Astrocyte (in vitro differentiated cells and primary cell): ENCODE measurements around the gene NOVA1. TPM values are rescaled to one million over a fixed set of nuclear protein-coding genes. Genes with fewer than 3 reads are reported as not detected.

Source experiments
- DNase-seq: peaks from one replicate; pipeline ENCODE4 v3.0.0-alpha.2; 2010; ENCODE audit warnings: low read depth
- FAIRE-seq: peaks from 2 replicates; lab custom pipeline; 2011; peaks lifted over from hg19 to GRCh38; lab: Jason Lieb, UNC
- H2AFZ ChIP-seq: 2 replicates; pipeline ENCODE4 v1.6.0; 2012; ENCODE audit warnings: low read depth, low read length, inconsistent platforms
- H3K27ac ChIP-seq: 2 replicates; pipeline ENCODE4 v1.5.1; 2011; ENCODE audit warnings: low read depth, low read length, inconsistent platforms
- H3K27me3 ChIP-seq: 2 replicates; pipeline ENCODE4 v1.6.0; 2011; ENCODE audit warnings: low read length, inconsistent platforms; ENCODE audit not compliant: insufficient read depth
- H3K36me3 ChIP-seq: 2 replicates; pipeline ENCODE4 v1.5.1; 2011; ENCODE audit warnings: low read length, inconsistent platforms; ENCODE audit not compliant: insufficient read depth
- H3K4me1 ChIP-seq: 2 replicates; pipeline ENCODE4 v1.5.1; 2011; ENCODE audit warnings: low read length, inconsistent platforms; ENCODE audit not compliant: insufficient read depth
- H3K4me2 ChIP-seq: 2 replicates; pipeline ENCODE4 v1.6.0; 2012; ENCODE audit warnings: low read length, inconsistent platforms
- H3K4me3 ChIP-seq: 2 replicates; pipeline ENCODE4 v1.5.1; 2011; ENCODE audit warnings: low read depth, mild to moderate bottlenecking, low read length, inconsistent platforms; ENCODE audit not compliant: insufficient read depth
- H3K79me2 ChIP-seq: 2 replicates; pipeline ENCODE4 v1.6.0; 2012; ENCODE audit warnings: mild to moderate bottlenecking, low read length, inconsistent platforms; ENCODE audit not compliant: insufficient read depth
- H3K9ac ChIP-seq: 2 replicates; pipeline ENCODE4 v1.6.0; 2012; ENCODE audit warnings: mild to moderate bottlenecking, low read length, inconsistent platforms
- H3K9me3 ChIP-seq: 2 replicates; pipeline ENCODE4 v1.5.1; 2012; ENCODE audit warnings: low read depth, mild to moderate bottlenecking, low read length, inconsistent platforms; ENCODE audit not compliant: insufficient read depth
- H4K20me1 ChIP-seq: 2 replicates; pipeline ENCODE4 v1.6.0; 2012; ENCODE audit warnings: low read length, inconsistent platforms; ENCODE audit not compliant: insufficient read depth
- H3K27ac Mint-ChIP-seq: one replicate; pipeline ENCODE4 v1.8.0; 2021; ENCODE audit warnings: mild to moderate bottlenecking, mixed read lengths; ENCODE audit not compliant: unreplicated experiment
- H3K27me3 Mint-ChIP-seq: one replicate; pipeline ENCODE4 v1.8.0; 2021; ENCODE audit warnings: low read depth, mixed read lengths; ENCODE audit not compliant: unreplicated experiment
- H3K36me3 Mint-ChIP-seq: one replicate; pipeline ENCODE4 v1.8.0; 2021; ENCODE audit warnings: low read depth, mixed read lengths; ENCODE audit not compliant: unreplicated experiment
- H3K4me1 Mint-ChIP-seq: one replicate; pipeline ENCODE4 v1.8.0; 2021; ENCODE audit warnings: low read depth, mixed read lengths; ENCODE audit not compliant: unreplicated experiment
- H3K4me3 Mint-ChIP-seq: one replicate; pipeline ENCODE4 v1.8.0; 2021; ENCODE audit warnings: mild to moderate bottlenecking, moderate library complexity, mixed read lengths; ENCODE audit not compliant: unreplicated experiment
- H3K9me3 Mint-ChIP-seq: one replicate; pipeline ENCODE4 v1.8.0; 2021; ENCODE audit warnings: mild to moderate bottlenecking, mixed read lengths; ENCODE audit not compliant: unreplicated experiment
- EZH2 ChIP-seq: IDR thresholded peaks from 2 replicates; pipeline ENCODE4 v1.6.1; 2012; ENCODE audit warnings: mild to moderate bottlenecking, low read length, inconsistent platforms; ENCODE audit not compliant: insufficient read depth
- total RNA-seq: library from RNA; stranded (reverse); gene quantifications from 2 replicates; pipeline ENCODE4 v1.2.1, GENCODE V29; 2021
- TF ChIP-seq, protein P1 (sequence below): IDR thresholded peaks from 2 replicates; pipeline ENCODE4 v1.5.1; 2011; ENCODE audit warnings: low read depth, mild to moderate bottlenecking, inconsistent platforms, low read length, moderate library complexity; ENCODE audit not compliant: insufficient read depth

Gene NOVA1
- total RNA-seq, 1 donor from 2014 or later: 8.9 TPM

DNA sequence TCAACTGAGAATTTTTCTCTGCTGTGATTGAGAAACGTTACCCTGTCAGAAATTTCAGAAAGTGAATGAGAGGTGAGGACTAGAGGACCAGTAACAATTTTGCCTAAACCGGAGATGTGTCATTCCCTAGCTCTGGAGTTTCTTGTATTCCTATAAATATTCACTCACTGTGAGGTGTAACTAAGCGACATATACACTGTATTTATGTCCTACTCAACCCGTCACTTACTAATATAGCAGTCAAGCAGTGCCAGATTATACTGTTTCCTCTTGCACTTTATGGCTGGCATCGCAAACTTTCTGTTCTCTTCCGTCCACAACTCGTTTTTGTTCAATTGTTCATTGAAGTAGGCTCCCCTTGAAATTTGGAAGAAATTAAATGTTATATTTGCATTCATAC is 192.9 kb downstream of the NOVA1 start:
- Mint-ChIP-seq H3K36me3 (no peaks in the 10 kb centered on the region), H3K27ac (no peak overlapping the region), H3K9me3 (no peaks in the 10 kb centered on the region), H3K4me3 (no peak overlapping the region), H3K27me3 (peaks cover 3% of the 10 kb centered on the region), H3K4me1 (no peaks in the 10 kb centered on the region)
- H3K4me3 ChIP-seq: no peak overlapping the region
- no peaks in the 10 kb centered on the region for H3K79me2 ChIP-seq
- FAIRE-seq (no peak), DNase-seq (no peak)
- no peaks in the 10 kb centered on the region for H3K27me3 ChIP-seq
- no peak overlapping the region for H3K27ac ChIP-seq
- H3K36me3 ChIP-seq: no peaks in the 10 kb centered on the region
- TF ChIP-seq, protein P1, sequence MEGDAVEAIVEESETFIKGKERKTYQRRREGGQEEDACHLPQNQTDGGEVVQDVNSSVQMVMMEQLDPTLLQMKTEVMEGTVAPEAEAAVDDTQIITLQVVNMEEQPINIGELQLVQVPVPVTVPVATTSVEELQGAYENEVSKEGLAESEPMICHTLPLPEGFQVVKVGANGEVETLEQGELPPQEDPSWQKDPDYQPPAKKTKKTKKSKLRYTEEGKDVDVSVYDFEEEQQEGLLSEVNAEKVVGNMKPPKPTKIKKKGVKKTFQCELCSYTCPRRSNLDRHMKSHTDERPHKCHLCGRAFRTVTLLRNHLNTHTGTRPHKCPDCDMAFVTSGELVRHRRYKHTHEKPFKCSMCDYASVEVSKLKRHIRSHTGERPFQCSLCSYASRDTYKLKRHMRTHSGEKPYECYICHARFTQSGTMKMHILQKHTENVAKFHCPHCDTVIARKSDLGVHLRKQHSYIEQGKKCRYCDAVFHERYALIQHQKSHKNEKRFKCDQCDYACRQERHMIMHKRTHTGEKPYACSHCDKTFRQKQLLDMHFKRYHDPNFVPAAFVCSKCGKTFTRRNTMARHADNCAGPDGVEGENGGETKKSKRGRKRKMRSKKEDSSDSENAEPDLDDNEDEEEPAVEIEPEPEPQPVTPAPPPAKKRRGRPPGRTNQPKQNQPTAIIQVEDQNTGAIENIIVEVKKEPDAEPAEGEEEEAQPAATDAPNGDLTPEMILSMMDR: no peak
- no peak for TF ChIP-seq EZH2
- H2AFZ ChIP-seq: no peak overlapping the region
- no peak overlapping the region for H3K4me2 ChIP-seq
- no peaks in the 10 kb centered on the region for H3K9me3 ChIP-seq
- H3K9ac ChIP-seq: no peak overlapping the region
- no peaks in the 10 kb centered on the region for H4K20me1 ChIP-seq
- H3K4me1 ChIP-seq: no peaks in the 10 kb centered on the region

DNA sequence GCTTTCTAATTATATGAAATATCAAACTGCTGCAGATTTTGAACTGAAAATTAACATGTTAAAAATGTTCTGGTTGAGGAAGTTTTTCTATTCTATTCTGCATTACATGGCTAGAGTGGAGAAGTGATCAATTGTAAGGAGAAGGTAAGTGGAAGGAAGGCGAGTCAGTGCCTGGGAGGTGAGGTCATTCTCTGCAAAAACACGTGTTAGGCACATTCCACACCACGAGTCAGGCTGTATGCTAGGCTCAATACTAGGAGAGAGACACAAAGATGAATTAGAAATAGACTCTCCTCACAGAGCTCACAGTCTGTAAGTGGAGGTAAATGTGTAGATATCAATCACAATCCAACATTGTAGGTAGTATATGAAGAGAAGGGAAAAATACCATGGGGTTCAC is 194.1 kb downstream of the NOVA1 start:
- Histone ChIP-seq H3K27me3 (no peaks in the 10 kb centered on the region), H3K9ac (no peak overlapping the region), H2AFZ (no peak overlapping the region), H3K4me2 (no peak overlapping the region), H3K36me3 (no peaks in the 10 kb centered on the region), H3K9me3 (no peaks in the 10 kb centered on the region), H4K20me1 (no peaks in the 10 kb centered on the region), H3K27ac (no peak overlapping the region), H3K79me2 (no peaks in the 10 kb centered on the region), H3K4me1 (no peaks in the 10 kb centered on the region), H3K4me3 (no peak overlapping the region)
- Mint-ChIP-seq H3K27me3 (peaks cover 3% of the 10 kb centered on the region), H3K9me3 (no peaks in the 10 kb centered on the region), H3K36me3 (no peaks in the 10 kb centered on the region), H3K4me3 (no peak overlapping the region), H3K4me1 (no peaks in the 10 kb centered on the region), H3K27ac (no peak overlapping the region)
- FAIRE-seq: no peak
- TF ChIP-seq EZH2: no peak
- TF ChIP-seq, protein P1: no peak
- DNase-seq: no peak

DNA sequence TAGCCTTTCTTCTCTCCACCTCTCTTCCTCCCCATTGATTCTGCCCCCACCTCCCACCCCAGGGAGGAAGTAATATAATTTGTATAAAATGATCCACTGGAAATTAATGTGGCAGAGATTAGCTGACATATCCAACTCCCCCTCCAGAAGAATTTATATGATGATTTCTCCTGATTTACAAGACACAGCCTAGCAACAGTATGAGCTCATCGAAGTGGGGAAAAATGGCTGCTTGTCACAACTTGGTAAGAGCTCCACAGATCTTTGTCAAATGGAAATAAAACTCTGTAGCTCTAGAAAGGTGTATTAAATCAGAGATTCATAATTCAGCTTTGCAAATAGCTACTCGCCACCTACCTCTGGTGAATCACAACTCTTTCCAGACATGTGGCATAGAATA is 195.7 kb downstream of the NOVA1 start:
- TF ChIP-seq, protein P1: no peak
- no peak for TF ChIP-seq EZH2
- Histone ChIP-seq H3K4me1 (no peaks in the 10 kb centered on the region), H2AFZ (no peak overlapping the region), H3K27ac (no peak overlapping the region), H3K9me3 (no peaks in the 10 kb centered on the region), H3K9ac (no peak overlapping the region), H3K4me2 (no peak overlapping the region), H3K79me2 (no peaks in the 10 kb centered on the region), H3K36me3 (no peaks in the 10 kb centered on the region), H3K4me3 (no peak overlapping the region), H4K20me1 (no peaks in the 10 kb centered on the region), H3K27me3 (no peaks in the 10 kb centered on the region)
- H3K4me1 Mint-ChIP-seq: no peaks in the 10 kb centered on the region
- no peak overlapping the region for H3K4me3 Mint-ChIP-seq
- no peaks in the 10 kb centered on the region for H3K36me3 Mint-ChIP-seq
- H3K27ac Mint-ChIP-seq: no peak overlapping the region
- FAIRE-seq (no peak), DNase-seq (no peak)
- H3K9me3 Mint-ChIP-seq: no peaks in the 10 kb centered on the region
- peaks cover 3% of the 10 kb centered on the region for H3K27me3 Mint-ChIP-seq
